ENCODE results near the gene PCDHB4. TPM values are rescaled to one million over a fixed set of nuclear protein-coding genes. Genes with fewer than 3 reads are reported as not detected.
"Not testable (repeated sequence)": the region's sequence is repeated elsewhere in the genome, so short reads cannot be mapped to it uniquely, and the experiment has no call there.

The PCDHB4 gene
- polyA plus RNA-seq, 4 donors = 0.64 to 0.96 TPM; not detected in 2

DNA sequence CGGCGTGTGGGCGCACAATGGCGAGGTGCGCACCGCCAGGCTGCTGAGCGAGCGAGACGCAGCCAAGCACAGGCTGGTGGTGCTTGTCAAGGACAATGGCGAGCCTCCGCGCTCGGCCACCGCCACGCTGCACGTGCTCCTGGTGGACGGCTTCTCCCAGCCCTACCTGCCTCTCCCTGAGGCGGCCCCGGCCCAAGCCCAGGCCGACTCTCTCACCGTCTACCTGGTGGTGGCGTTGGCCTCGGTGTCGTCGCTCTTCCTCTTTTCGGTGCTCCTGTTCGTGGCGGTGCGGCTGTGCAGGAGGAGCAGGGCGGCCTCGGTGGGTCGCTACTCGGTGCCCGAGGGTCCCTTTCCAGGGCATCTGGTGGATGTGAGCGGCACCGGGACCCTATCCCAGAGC, 30.5 kb downstream of the PCDHB4 start:
- not testable (repeated sequence) for H3K4me3 ChIP-seq (ENCODE audit: low read depth in 1 of 3, low read length in 3 of 3); H3K27ac ChIP-seq (ENCODE audit: low read depth in 1 of 3, low read length in 2 of 3); H3K27me3 ChIP-seq (ENCODE audit: control insufficient read depth in 3 of 3, insufficient read depth in 3 of 3, low read length in 3 of 3); DNase-seq; FAIRE-seq; H3K36me3 ChIP-seq (ENCODE audit: control insufficient read depth in 3 of 3, insufficient read depth in 2 of 3, low read depth in 1 of 3, low read length in 3 of 3); H3K4me1 ChIP-seq (ENCODE audit: control insufficient read depth in 3 of 3, insufficient read depth in 2 of 3, low read depth in 1 of 3, low read length in 2 of 3)
- WGBS, 3 donors = 31 to 51% (median 50%) methylated on average over 24 to 36 of the region's 36 CpGs
- H3K9me3 ChIP-seq (ENCODE audit: control insufficient read depth in 2 of 2, insufficient read depth in 1 of 2, low read depth in 1 of 2, low read length in 1 of 2) = peaks cover 0 to 43% of the 10 kb centered on the region in 2 donors

DNA sequence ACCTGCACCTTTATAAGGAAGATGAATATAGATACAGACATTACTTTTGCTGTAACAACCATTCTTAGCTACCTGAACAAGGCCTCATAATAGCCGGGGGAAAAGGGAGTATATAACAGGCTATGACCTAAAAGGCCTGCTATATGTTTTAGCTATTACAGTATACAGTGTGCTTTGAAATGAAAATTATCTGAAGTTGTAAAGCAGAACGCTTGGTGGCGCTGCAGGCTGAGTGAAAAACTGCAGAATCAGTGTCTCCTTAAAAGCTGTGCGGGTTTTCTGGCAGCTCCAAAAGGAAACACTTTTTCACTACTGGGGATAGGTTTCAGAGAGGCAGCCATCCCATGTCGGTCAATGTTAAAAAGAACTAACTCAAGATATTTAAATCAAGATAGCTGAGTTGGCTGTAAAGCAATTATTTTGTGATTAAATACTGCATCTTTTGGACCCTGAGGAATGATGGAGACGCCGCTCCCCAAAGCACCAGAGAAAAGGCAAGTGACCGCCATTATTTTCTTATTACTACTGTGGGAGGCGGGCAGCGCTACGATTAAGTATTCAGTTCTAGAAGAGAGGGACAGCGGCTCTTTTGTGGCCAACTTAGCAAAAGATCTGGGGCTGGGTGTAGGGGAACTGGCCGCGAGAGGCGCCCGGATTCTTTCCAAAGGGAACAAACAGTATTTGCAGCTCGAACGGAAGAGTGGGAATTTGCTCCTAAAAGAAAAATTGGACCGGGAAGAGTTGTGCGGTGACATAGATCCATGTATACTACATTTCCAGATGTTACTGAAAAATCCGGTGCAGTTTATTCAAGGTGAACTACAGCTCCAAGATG, 34.1 kb downstream of the PCDHB4 start:
- WGBS, 3 donors = 36 to 48% (median 38%) methylated on average over 21 of the region's 21 CpGs
- peaks cover 0 to 37% of the 10 kb centered on the region in 2 donors for H3K9me3 ChIP-seq (ENCODE audit: control insufficient read depth in 2 of 2, insufficient read depth in 1 of 2, low read depth in 1 of 2, low read length in 1 of 2)
- no peaks in the 10 kb centered on the region for H3K27me3 ChIP-seq (ENCODE audit: control insufficient read depth in 3 of 3, insufficient read depth in 3 of 3, low read length in 3 of 3)
- H3K4me1 ChIP-seq (ENCODE audit: control insufficient read depth in 3 of 3, insufficient read depth in 2 of 3, low read depth in 1 of 3, low read length in 2 of 3) = no peaks in the 10 kb centered on the region
- no peak overlapping the region for H3K4me3 ChIP-seq (ENCODE audit: low read depth in 1 of 3, low read length in 3 of 3)
- FAIRE-seq (no peak), DNase-seq (no peak)
- H3K27ac ChIP-seq (ENCODE audit: low read depth in 1 of 3, low read length in 2 of 3) = no peak overlapping the region
- H3K36me3 ChIP-seq (ENCODE audit: control insufficient read depth in 3 of 3, insufficient read depth in 2 of 3, low read depth in 1 of 3, low read length in 3 of 3) = no peaks in the 10 kb centered on the region

DNA sequence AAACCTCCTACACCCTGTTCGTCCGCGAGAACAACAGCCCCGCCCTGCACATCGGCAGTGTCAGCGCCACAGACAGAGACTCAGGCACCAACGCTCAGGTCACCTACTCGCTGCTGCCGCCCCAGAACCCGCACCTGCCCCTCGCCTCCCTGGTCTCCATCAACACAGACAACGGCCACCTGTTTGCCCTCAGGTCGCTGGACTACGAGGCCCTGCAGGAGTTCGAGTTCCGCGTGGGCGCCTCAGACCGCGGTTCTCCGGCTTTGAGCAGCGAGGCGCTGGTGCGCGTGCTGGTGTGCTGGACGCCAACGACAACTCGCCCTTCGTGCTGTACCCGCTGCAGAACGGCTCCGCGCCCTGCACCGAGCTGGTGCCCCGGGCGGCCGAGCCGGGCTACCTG, 35.7 kb downstream of the PCDHB4 start:
- not testable (repeated sequence) for H3K27ac ChIP-seq (ENCODE audit: low read depth in 1 of 3, low read length in 2 of 3); DNase-seq; H3K4me1 ChIP-seq (ENCODE audit: control insufficient read depth in 3 of 3, insufficient read depth in 2 of 3, low read depth in 1 of 3, low read length in 2 of 3); H3K27me3 ChIP-seq (ENCODE audit: control insufficient read depth in 3 of 3, insufficient read depth in 3 of 3, low read length in 3 of 3); H3K36me3 ChIP-seq (ENCODE audit: control insufficient read depth in 3 of 3, insufficient read depth in 2 of 3, low read depth in 1 of 3, low read length in 3 of 3); FAIRE-seq; H3K4me3 ChIP-seq (ENCODE audit: low read depth in 1 of 3, low read length in 3 of 3)
- peaks cover 0 to 30% of the 10 kb centered on the region in 2 donors for H3K9me3 ChIP-seq (ENCODE audit: control insufficient read depth in 2 of 2, insufficient read depth in 1 of 2, low read depth in 1 of 2, low read length in 1 of 2)
- WGBS, 3 donors = 40 to 70% (median 59%) methylated on average over 25 to 38 of the region's 38 CpGs

DNA sequence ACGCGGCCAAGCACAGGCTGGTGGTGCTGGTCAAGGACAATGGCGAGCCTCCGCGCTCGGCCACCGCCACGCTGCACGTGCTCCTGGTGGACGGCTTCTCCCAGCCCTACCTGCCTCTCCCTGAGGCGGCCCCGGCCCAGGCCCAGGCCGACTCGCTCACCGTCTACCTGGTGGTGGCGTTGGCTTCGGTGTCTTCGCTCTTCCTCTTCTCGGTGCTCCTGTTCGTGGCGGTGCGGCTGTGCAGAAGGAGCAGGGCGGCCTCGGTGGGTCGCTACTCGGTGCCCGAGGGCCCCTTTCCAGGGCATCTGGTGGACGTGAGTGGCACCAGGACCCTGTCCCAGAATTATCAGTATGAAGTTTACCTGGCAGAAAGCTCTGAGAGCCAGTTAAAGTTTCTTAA, 36.3 kb downstream of the PCDHB4 start:
- not testable (repeated sequence) for FAIRE-seq

DNA sequence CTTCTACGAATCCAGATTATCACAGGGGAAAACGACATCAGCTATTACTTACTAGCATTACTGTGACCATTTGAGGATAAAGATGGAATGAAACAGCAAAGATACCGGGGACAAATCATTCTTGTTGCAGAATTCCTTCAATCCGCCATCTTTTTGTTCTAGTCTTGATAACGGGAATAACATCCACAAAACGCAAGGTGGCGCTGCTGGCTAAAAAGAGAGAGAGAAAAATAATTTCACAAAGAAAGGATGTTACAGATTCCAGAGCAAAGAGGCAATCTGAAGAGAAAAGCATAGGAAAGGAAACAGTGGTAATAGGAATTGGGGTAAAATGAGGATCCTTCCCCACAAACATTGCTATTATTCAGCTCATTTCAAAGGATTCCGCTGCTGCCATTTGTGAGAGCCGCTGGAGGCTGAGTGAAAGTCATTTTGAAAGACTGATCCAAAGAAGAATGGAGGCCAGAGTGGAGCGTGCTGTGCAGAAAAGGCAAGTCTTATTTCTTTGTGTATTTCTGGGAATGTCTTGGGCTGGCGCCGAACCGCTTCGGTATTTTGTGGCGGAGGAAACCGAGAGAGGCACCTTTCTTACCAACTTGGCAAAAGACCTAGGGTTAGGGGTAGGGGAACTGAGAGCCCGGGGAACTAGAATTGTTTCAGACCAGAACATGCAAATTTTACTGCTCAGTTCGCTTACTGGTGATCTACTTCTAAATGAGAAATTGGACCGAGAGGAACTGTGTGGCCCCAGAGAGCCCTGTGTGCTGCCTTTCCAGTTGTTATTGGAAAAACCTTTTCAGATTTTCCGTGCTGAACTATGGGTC, 51.0 kb downstream of the PCDHB4 start, which contains the start of gene PCDHB7:
Gene PCDHB7 (plus strand): TSS at position 264 of the 824 bp plus-strand sequence. CDS start 192 bp downstream, at position 456.
- WGBS, 3 donors = 33 to 48% (median 36%) methylated on average over 20 of the region's 20 CpGs
- H3K9me3 ChIP-seq (ENCODE audit: control insufficient read depth in 2 of 2, insufficient read depth in 1 of 2, low read depth in 1 of 2, low read length in 1 of 2) = peaks cover 0 to 20% of the 10 kb centered on the region in 2 donors
- FAIRE-seq (no peak), DNase-seq (peak; percentile 1 to 11)
- H3K36me3 ChIP-seq (ENCODE audit: control insufficient read depth in 3 of 3, insufficient read depth in 2 of 3, low read depth in 1 of 3, low read length in 3 of 3) = no peaks in the 10 kb centered on the region
- peak within 1 kb of the TSS in 1 of 3 donors; percentile 12 for H3K4me3 ChIP-seq (ENCODE audit: low read depth in 1 of 3, low read length in 3 of 3)
- no peak within 1 kb of the TSS for H3K27ac ChIP-seq (ENCODE audit: low read depth in 1 of 3, low read length in 2 of 3)
- no peaks in the 10 kb centered on the region for H3K27me3 ChIP-seq (ENCODE audit: control insufficient read depth in 3 of 3, insufficient read depth in 3 of 3, low read length in 3 of 3)
- H3K4me1 ChIP-seq (ENCODE audit: control insufficient read depth in 3 of 3, insufficient read depth in 2 of 3, low read depth in 1 of 3, low read length in 2 of 3) = no peaks in the 10 kb centered on the region

More for the DNA sequence above, 36.3 kb downstream of the PCDHB4 start:
- H3K27me3 ChIP-seq (ENCODE audit: control insufficient read depth in 3 of 3, insufficient read depth in 3 of 3, low read length in 3 of 3); H3K36me3 ChIP-seq (ENCODE audit: control insufficient read depth in 3 of 3, insufficient read depth in 2 of 3, low read depth in 1 of 3, low read length in 3 of 3); DNase-seq; H3K4me3 ChIP-seq (ENCODE audit: low read depth in 1 of 3, low read length in 3 of 3); H3K27ac ChIP-seq (ENCODE audit: low read depth in 1 of 3, low read length in 2 of 3); H3K4me1 ChIP-seq (ENCODE audit: control insufficient read depth in 3 of 3, insufficient read depth in 2 of 3, low read depth in 1 of 3, low read length in 2 of 3): not testable (repeated sequence)
- H3K9me3 ChIP-seq (ENCODE audit: control insufficient read depth in 2 of 2, insufficient read depth in 1 of 2, low read depth in 1 of 2, low read length in 1 of 2) = peaks cover 0 to 29% of the 10 kb centered on the region in 2 donors
- 40 to 70% (median 62%) methylated on average over 15 to 22 of the region's 28 CpGs for WGBS, 3 donors

DNA sequence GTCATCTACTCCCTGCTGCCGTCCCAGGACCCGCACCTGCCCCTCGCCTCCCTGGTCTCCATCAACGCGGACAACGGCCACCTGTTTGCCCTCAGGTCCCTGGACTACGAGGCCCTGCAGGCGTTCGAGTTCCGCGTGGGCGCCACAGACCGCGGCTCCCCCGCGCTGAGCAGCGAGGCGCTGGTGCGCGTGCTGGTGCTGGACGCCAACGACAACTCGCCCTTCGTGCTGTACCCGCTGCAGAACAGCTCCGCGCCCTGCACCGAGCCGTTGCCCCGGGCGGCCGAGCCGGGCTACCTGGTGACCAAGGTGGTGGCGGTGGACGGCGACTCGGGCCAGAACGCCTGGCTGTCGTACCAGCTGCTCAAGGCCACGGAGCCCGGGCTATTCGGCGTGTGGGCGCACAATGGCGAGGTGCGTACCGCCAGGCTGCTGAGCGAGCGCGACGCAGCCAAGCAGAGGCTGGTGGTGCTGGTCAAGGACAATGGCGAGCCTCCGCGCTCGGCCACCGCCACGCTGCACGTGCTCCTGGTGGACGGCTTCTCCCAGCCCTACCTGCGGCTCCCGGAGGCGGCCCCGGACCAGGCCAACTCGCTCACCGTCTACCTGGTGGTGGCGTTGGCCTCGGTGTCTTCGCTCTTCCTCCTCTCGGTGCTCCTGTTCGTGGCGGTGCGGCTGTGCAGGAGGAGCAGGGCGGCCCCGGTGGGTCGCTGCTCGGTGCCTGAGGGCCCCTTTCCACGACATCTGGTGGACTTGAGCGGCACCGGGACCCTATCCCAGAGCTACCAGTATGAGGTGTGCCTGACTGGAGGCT, 52.9 kb downstream of the PCDHB4 start:
- H3K27me3 ChIP-seq (ENCODE audit: control insufficient read depth in 3 of 3, insufficient read depth in 3 of 3, low read length in 3 of 3); DNase-seq; H3K36me3 ChIP-seq (ENCODE audit: control insufficient read depth in 3 of 3, insufficient read depth in 2 of 3, low read depth in 1 of 3, low read length in 3 of 3); H3K4me1 ChIP-seq (ENCODE audit: control insufficient read depth in 3 of 3, insufficient read depth in 2 of 3, low read depth in 1 of 3, low read length in 2 of 3); FAIRE-seq; H3K27ac ChIP-seq (ENCODE audit: low read depth in 1 of 3, low read length in 2 of 3); H3K4me3 ChIP-seq (ENCODE audit: low read depth in 1 of 3, low read length in 3 of 3): not testable (repeated sequence)
- peaks cover 0 to 24% of the 10 kb centered on the region in 2 donors for H3K9me3 ChIP-seq (ENCODE audit: control insufficient read depth in 2 of 2, insufficient read depth in 1 of 2, low read depth in 1 of 2, low read length in 1 of 2)
- WGBS, 3 donors = 49 to 72% (median 63%) methylated on average over 52 to 79 of the region's 79 CpGs

Data from small intestine (tissue), 7 donors.